Neural progenitor cell (in vitro differentiated cells): ENCODE results near the gene SRSF7. TPM values are rescaled to one million over a fixed set of nuclear protein-coding genes. Genes with fewer than 3 reads are reported as not detected.
A peak's percentile ranks its signal among the peaks of the same experiment; 100 is the strongest.

Experiments used
- DNase-seq: peaks from one replicate; pipeline ENCODE4 v3.0.0-alpha.2; 2016; ENCODE audit warnings: low spot score
- H2AFZ ChIP-seq: fragments of 200-600 bp; sonication (generic); replicated peaks from 2 replicates; pipeline ENCODE4 v1.6.1; 2016; ENCODE audit warnings: antibody characterized with exemption
- H3F3A ChIP-seq: fragments of 200-600 bp; sonication (generic); 2 replicates; pipeline ENCODE4 v1.6.1; 2016; ENCODE audit warnings: antibody characterized with exemption, low read depth
- H3K27ac ChIP-seq: fragments of 200-600 bp; sonication (generic); 2 replicates; pipeline ENCODE4 v1.5.1; 2016; ENCODE audit warnings: mild to moderate bottlenecking
- H3K27me3 ChIP-seq: fragments of 200-600 bp; sonication (generic); 2 replicates; pipeline ENCODE4 v1.6.1; 2016; ENCODE audit warnings: mild to moderate bottlenecking, moderate library complexity
- H3K36me3 ChIP-seq: fragments of 200-600 bp; sonication (generic); 2 replicates; pipeline ENCODE4 v1.5.1; 2016
- H3K4me1 ChIP-seq: fragments of 200-600 bp; sonication (generic); 2 replicates; pipeline ENCODE4 v1.6.1; 2016; ENCODE audit warnings: mixed run types
- H3K4me2 ChIP-seq: fragments of 200-600 bp; sonication (generic); 2 replicates; pipeline ENCODE4 v1.6.1; 2016
- H3K4me3 ChIP-seq: fragments of 200-600 bp; sonication (generic); 2 replicates; pipeline ENCODE4 v1.5.1; 2016
- H3K79me2 ChIP-seq: fragments of 200-600 bp; sonication (generic); 2 replicates; pipeline ENCODE4 v1.6.1; 2016; ENCODE audit warnings: low read depth
- H3K9ac ChIP-seq: fragments of 200-600 bp; sonication (generic); 2 replicates; pipeline ENCODE4 v1.6.1; 2016
- H3K9me3 ChIP-seq: fragments of 200-600 bp; sonication (generic); 2 replicates; pipeline ENCODE4 v1.5.1; 2016; ENCODE audit warnings: low read depth
- H4K20me1 ChIP-seq: fragments of 200-600 bp; sonication (generic); 2 replicates; pipeline ENCODE4 v1.6.1; 2016; ENCODE audit warnings: low read depth
- H3K27ac Mint-ChIP-seq: 3 replicates; pipeline ENCODE4 v1.8.0; 2021; ENCODE audit warnings: mixed read lengths
- H3K27me3 Mint-ChIP-seq: 2 replicates; pipeline ENCODE4 v1.8.0; 2022; ENCODE audit warnings: low read depth, mild to moderate bottlenecking, inconsistent platforms, moderate library complexity, mixed read lengths; ENCODE audit not compliant: insufficient read depth
- H3K36me3 Mint-ChIP-seq: 3 replicates; pipeline ENCODE4 v1.8.0; 2021; ENCODE audit warnings: mixed read lengths
- H3K4me1 Mint-ChIP-seq: 3 replicates; pipeline ENCODE4 v1.8.0; 2021; ENCODE audit warnings: mixed read lengths
- H3K4me3 Mint-ChIP-seq: 3 replicates; pipeline ENCODE4 v1.8.0; 2021; ENCODE audit warnings: mild to moderate bottlenecking, moderate library complexity, mixed read lengths
- H3K9me3 Mint-ChIP-seq: 3 replicates; pipeline ENCODE4 v1.8.0; 2020; ENCODE audit warnings: mixed read lengths
- EZH2 ChIP-seq: fragments of 200-600 bp; sonication (generic); IDR thresholded peaks from 2 replicates; pipeline ENCODE4 v1.6.1; 2017; ENCODE audit warnings: antibody characterized with exemption, mild to moderate bottlenecking, moderate library complexity
- EZH2phosphoT487 ChIP-seq: fragments of 200-600 bp; sonication (generic); IDR thresholded peaks from 2 replicates; pipeline ENCODE4 v1.6.1; 2017; ENCODE audit warnings: antibody characterized with exemption
- total RNA-seq: library from RNA; depleted of rRNA; stranded (reverse); fragments of >200 nt; gene quantifications from 2 replicates; pipeline ENCODE4 v1.2.3, GENCODE V29; 2015; ENCODE audit warnings: low replicate concordance
- TF ChIP-seq, protein P1 (sequence below): fragments of 200-600 bp; sonication (generic); IDR thresholded peaks from 2 replicates; pipeline ENCODE4 v1.5.1; 2017; ENCODE audit warnings: antibody characterized with exemption, mild to moderate bottlenecking

SRSF7 gene
- total RNA-seq, 1 donor from 2014 or later = 307 TPM

DNA sequence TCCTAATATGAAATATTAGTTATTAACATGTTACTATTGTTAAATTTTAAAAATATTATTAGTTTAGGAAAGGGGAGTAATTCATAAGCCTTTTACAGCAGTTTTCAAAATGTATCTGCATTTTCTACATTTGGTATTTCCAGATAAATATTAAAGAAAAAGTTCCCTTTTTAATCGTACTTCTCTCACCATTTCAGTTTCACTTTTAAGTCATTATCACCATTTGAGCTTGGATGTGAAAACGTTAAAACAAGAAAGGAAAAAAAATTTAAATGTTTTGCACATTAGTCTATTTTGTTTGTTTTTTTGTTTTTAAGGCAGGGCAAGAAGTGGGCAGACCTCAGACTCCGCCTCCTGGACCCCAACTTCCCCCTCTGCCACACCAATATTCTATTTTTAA lies 3.3 kb upstream of the SRSF7 start:
- Histone ChIP-seq H3K27me3 (no peaks in the 10 kb centered on the region), H3F3A (peaks cover 20% of the 10 kb centered on the region), H3K36me3 (peaks cover 3% of the 10 kb centered on the region), H4K20me1 (peaks cover 11% of the 10 kb centered on the region), H3K9ac (no peak overlapping the region), H2AFZ (no peak overlapping the region), H3K9me3 (no peaks in the 10 kb centered on the region), H3K27ac (no peak overlapping the region), H3K4me2 (no peak overlapping the region), H3K4me1 (peaks cover 12% of the 10 kb centered on the region), H3K79me2 (peaks cover 17% of the 10 kb centered on the region), H3K4me3 (no peak overlapping the region)
- Mint-ChIP-seq H3K9me3 (peaks cover 2% of the 10 kb centered on the region), H3K4me1 (peaks cover 13% of the 10 kb centered on the region), H3K27me3 (peaks cover 4% of the 10 kb centered on the region), H3K4me3 (no peak overlapping the region), H3K36me3 (peaks cover 8% of the 10 kb centered on the region), H3K27ac (no peak overlapping the region)
- no peak for DNase-seq
- TF ChIP-seq EZH2phosphoT487 (no peak), EZH2 (no peak)
- TF ChIP-seq, protein P1, sequence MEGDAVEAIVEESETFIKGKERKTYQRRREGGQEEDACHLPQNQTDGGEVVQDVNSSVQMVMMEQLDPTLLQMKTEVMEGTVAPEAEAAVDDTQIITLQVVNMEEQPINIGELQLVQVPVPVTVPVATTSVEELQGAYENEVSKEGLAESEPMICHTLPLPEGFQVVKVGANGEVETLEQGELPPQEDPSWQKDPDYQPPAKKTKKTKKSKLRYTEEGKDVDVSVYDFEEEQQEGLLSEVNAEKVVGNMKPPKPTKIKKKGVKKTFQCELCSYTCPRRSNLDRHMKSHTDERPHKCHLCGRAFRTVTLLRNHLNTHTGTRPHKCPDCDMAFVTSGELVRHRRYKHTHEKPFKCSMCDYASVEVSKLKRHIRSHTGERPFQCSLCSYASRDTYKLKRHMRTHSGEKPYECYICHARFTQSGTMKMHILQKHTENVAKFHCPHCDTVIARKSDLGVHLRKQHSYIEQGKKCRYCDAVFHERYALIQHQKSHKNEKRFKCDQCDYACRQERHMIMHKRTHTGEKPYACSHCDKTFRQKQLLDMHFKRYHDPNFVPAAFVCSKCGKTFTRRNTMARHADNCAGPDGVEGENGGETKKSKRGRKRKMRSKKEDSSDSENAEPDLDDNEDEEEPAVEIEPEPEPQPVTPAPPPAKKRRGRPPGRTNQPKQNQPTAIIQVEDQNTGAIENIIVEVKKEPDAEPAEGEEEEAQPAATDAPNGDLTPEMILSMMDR = no peak

- DNase-seq = no peak
- Histone ChIP-seq H3K4me3 (no peak overlapping the region), H3K79me2 (peaks cover 21% of the 10 kb centered on the region), H3K36me3 (peaks cover 7% of the 10 kb centered on the region), H4K20me1 (peaks cover 16% of the 10 kb centered on the region), H3K9me3 (no peaks in the 10 kb centered on the region), H3K9ac (no peak overlapping the region), H3K4me1 (peaks cover 16% of the 10 kb centered on the region), H3K27ac (no peak overlapping the region), H3F3A (peaks cover 24% of the 10 kb centered on the region), H2AFZ (no peak overlapping the region), H3K4me2 (no peak overlapping the region), H3K27me3 (no peaks in the 10 kb centered on the region)
- H3K36me3 Mint-ChIP-seq = peaks cover 11% of the 10 kb centered on the region
- H3K27me3 Mint-ChIP-seq = peaks cover 4% of the 10 kb centered on the region
- no peak overlapping the region for H3K4me3 Mint-ChIP-seq
- H3K9me3 Mint-ChIP-seq = peaks cover 2% of the 10 kb centered on the region
- peaks cover 16% of the 10 kb centered on the region for H3K4me1 Mint-ChIP-seq
- TF ChIP-seq EZH2 = no peak
- TF ChIP-seq, protein P1 = no peak
- no peak for TF ChIP-seq EZH2phosphoT487
- no peak overlapping the region for H3K27ac Mint-ChIP-seq
Measured at GRCh38 chr2:38754049-38754448, 2.9 kb upstream of the SRSF7 start.

DNA sequence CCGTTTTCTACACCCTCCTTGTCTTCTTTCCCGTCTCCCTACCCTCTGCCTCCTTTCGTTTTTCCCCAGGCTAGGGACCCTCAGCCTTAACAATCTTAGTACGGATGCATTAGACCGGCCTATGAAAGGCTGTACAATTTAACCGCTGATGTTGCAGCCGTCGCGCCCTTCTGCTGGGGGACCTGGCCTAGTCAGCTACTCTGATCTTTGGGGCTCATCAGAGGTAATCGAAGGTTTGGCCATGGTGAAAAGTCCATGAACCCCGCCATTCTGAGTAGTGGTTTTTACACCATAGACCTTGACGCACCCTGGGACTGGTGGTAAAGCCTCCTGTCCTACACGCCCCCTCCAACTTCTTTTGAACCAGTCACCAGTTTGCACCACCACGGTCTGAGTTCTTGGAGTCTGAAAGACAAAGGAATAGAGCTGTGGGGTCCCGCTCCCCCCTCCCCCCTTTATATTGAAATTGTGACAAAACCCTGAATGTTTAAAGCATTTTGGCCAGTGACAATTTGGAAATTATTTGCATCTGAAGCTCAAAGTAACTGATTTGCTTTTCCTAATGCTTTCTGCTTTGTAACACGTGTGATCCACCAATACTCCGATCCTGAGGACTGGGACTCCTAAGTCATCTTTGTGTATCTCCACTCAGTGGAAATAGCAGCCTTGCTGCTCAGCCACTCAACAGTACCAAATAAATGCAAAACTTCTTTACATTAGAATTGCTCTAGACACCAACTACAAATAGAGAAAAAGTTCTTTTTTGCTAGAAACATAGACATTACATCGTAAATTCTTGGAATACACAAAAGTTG lies 642 bp upstream of the SRSF7 start:
- Histone ChIP-seq H3K36me3 (peaks cover 30% of the 10 kb centered on the region), H3K9ac (peak overlapping the region; percentile 38), H3K9me3 (no peaks in the 10 kb centered on the region), H3K4me2 (peak overlapping the region; percentile 76), H3K27ac (peak overlapping the region; percentile 79), H4K20me1 (peaks cover 38% of the 10 kb centered on the region), H2AFZ (peak overlapping the region; percentile 71), H3K4me3 (peak overlapping the region; percentile 83), H3K79me2 (peaks cover 44% of the 10 kb centered on the region), H3K4me1 (peaks cover 33% of the 10 kb centered on the region), H3F3A (peaks cover 47% of the 10 kb centered on the region), H3K27me3 (no peaks in the 10 kb centered on the region)
- H3K27ac Mint-ChIP-seq = peak overlapping the region; percentile 99
- H3K27me3 Mint-ChIP-seq = peaks cover 4% of the 10 kb centered on the region
- peaks cover 32% of the 10 kb centered on the region for H3K4me1 Mint-ChIP-seq
- H3K4me3 Mint-ChIP-seq = peak overlapping the region; percentile 100
- TF ChIP-seq, protein P1 = no peak
- TF ChIP-seq EZH2 (no peak), EZH2phosphoT487 (no peak)
- peaks cover 31% of the 10 kb centered on the region for H3K36me3 Mint-ChIP-seq
- peaks cover 2% of the 10 kb centered on the region for H3K9me3 Mint-ChIP-seq
- peak; percentile 68 for DNase-seq
